Hypothalamus (tissue), 51 donors: ENCODE results near the gene STK11IP.
A peak's percentile ranks its signal among the peaks of the same experiment; 100 is the strongest.

ENCODE experiments used
- DNase-seq, 51 donors: peaks; one replicate each; lab custom pipeline; 2025; lab: John Stamatoyannopoulos, UW

STK11IP gene, protein sequence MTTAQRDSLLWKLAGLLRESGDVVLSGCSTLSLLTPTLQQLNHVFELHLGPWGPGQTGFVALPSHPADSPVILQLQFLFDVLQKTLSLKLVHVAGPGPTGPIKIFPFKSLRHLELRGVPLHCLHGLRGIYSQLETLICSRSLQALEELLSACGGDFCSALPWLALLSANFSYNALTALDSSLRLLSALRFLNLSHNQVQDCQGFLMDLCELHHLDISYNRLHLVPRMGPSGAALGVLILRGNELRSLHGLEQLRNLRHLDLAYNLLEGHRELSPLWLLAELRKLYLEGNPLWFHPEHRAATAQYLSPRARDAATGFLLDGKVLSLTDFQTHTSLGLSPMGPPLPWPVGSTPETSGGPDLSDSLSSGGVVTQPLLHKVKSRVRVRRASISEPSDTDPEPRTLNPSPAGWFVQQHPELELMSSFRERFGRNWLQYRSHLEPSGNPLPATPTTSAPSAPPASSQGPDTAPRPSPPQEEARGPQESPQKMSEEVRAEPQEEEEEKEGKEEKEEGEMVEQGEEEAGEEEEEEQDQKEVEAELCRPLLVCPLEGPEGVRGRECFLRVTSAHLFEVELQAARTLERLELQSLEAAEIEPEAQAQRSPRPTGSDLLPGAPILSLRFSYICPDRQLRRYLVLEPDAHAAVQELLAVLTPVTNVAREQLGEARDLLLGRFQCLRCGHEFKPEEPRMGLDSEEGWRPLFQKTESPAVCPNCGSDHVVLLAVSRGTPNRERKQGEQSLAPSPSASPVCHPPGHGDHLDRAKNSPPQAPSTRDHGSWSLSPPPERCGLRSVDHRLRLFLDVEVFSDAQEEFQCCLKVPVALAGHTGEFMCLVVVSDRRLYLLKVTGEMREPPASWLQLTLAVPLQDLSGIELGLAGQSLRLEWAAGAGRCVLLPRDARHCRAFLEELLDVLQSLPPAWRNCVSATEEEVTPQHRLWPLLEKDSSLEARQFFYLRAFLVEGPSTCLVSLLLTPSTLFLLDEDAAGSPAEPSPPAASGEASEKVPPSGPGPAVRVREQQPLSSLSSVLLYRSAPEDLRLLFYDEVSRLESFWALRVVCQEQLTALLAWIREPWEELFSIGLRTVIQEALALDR

DNA sequence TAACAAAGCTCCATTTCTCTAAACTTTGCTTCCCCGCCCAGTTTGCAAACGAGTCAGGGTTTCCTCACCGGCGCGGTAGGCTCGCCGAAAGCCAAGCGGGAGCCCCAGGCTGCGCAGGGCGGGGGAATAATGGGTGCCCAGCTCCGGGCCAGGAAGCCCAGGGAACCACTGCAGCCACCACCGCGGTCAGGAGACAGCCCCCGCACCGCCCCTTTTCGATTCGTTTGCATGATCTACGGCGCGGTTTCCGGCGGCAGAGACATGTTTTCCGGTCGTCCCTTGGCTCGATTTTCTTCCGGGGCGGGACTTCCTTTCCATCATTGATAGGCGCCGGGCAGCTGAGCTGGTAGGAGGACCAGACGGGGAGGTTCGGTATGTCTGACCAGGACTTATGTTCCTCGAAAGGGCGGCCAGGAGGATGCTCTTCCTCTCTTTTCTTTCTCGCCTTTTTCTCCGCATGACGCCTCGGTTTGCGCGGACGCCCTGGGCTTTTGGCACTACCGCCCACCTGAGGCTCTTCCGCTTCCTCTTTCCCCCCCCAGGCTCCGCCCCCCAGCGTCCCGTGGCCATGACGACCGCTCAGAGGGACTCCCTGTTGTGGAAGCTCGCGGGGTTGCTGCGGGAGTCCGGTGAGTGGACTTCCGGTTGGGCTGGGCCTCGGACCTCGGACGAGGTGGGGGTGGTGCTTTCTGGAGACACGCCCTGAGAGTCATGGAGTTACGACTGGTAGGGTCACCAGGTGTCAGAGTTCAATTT is at the start of gene STK11IP:
Gene STK11IP, plus strand, starts transcription at position 306 of the 756 bp plus-strand sequence. Its CDS starts 263 bp downstream, at position 569.
- DNase-seq: peak; percentile 79 to 99 (median 94)

- no peak for DNase-seq
Measured at GRCh38 chr2:219548990-219549389, 48.7 kb upstream of the STK11IP start.

GRCh38 chr2:219549619-219550018 is 48.0 kb upstream of the STK11IP start:
- DNase-seq: no peak

DNA sequence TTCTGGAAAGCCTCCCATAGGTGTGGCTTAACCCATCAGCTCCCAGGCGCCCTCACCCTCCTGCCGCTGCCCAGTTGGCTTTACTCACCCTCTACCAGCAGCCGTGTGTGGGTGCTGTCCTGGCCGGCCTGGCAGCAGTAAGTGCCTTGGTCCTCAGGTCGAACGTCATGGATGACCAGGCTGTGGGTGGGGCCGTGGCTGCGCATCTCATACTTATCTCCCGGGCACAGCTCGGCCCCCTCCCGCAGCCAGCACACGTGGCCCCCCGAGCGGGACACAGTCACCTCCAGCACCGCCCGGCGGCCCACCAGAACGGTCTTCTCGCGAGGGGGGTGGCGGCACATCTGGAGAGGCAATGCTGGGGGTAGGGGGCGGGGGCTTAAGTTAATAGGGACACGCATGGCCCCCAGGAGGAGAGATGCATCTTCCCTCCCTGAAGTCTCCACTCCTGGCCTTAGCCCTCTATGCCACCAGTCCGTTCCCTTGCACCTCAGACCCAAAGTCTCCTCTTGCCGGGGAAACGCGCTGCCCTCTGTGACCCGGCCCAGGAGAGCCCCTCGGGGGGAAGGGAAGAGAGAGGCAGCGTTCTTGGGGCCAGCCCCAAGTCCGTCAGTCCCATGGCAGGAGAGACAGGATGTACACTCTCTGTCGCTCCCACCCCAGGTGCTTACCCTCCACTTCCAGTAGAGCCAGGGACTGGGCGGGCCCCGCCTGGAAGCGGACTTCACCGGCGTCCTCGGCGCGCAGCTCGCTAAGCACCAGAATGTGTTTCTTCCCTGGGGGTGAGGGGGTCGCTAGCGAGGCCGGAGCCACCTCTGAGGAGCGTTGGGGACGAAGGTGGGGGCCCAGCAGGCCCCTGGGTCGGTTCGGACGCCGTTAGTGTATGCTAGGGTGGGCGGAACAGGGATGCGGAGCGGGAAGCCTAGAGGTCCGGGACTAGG is 45.9 kb upstream of the STK11IP start:
- DNase-seq: peak in 27 of 51 donors; percentile 5 to 53 (median 28)

- DNase-seq: peak in 50 of 51 donors; percentile 51 to 94 (median 80)
Measured at GRCh38 chr2:219552382-219553167, 45.1 kb upstream of the STK11IP start.

DNA sequence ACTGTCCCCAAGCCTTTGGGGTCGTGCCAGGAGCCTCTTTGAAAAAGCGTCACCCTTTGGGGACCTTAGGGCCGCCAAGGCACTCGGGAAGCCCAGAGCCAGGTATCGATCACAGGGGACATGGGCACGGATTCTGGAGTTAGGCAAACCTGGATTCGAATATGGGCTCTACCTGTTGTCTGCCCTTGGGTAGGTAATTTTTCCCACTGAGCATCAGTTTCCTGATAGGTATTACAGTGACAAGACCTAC is 44.6 kb upstream of the STK11IP start:
- DNase-seq: peak in 1 of 51 donors; percentile 26

DNA sequence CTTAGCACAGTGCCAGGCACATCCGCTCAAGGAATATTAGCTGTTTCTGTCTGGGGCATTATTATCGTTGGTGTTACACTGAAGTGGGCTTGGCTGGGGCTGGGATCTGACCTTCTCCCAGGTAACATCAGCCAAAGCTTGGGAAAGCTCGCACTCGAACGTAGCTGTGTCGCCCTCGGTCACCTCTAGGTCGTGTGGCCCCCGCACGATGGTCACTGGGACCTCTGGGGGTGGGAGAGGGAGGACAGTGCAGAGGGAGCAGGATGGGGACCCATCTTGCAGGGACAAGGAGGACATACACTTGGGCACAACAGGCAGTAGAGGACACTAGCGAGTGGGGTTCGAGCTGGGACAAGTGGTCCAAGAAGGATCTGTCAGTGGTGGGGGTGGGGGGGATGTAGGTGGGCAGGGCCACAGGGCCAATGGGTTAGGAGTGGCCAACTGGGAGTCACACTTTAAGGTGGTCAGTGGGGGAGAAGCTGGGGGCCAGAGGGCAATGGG is 44.1 kb upstream of the STK11IP start:
- DNase-seq: no peak

- DNase-seq: no peak
Measured at GRCh38 chr2:219554350-219554749, 43.3 kb upstream of the STK11IP start.

DNA sequence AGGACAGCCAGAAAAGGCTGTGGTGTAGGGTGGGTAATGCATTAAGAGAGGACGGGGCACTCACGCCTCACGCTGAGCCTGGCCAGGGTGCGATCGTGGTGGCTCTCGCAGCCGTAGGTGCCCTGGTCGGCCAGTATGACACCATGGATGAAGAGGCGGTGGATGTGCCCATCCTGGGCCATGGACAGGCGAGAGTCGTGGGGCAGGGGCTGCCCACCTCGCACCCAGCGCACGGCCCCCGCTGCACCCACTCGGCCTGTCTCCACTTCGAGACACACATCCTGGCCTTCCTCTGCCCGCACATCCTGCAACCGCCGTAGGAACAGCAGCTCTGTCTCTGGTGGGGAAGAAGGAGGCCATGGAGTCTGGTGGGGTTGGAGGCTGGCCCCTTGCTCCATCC is 41.7 kb upstream of the STK11IP start:
- no peak for DNase-seq

DNA sequence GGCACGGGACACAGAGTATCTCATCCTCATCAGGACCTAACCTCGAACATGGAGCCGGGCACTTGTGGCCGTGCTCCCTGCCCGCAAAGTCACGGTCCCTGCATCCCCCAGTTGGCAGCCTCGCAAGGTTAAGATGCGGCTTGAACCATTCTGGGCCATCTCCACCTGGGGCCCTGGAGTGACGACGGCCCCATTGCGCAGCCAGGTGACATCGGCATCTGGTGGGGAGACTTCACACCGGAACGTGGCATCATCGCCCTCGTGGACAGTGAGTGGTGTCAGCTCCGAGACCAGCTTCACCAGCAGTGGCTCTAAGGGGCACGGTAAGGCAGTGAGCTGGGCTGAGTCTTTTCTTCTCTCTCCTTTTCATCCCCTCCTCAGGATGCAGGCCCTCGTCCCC is 41.2 kb upstream of the STK11IP start:
- no peak for DNase-seq

- DNase-seq: no peak
Measured at GRCh38 chr2:219557320-219557719, 40.3 kb upstream of the STK11IP start.

GRCh38 chr2:219557791-219558785 is 39.6 kb upstream of the STK11IP start:
- no peak for DNase-seq

GRCh38 chr2:219559156-219559915 is 38.3 kb upstream of the STK11IP start:
- DNase-seq: no peak

DNA sequence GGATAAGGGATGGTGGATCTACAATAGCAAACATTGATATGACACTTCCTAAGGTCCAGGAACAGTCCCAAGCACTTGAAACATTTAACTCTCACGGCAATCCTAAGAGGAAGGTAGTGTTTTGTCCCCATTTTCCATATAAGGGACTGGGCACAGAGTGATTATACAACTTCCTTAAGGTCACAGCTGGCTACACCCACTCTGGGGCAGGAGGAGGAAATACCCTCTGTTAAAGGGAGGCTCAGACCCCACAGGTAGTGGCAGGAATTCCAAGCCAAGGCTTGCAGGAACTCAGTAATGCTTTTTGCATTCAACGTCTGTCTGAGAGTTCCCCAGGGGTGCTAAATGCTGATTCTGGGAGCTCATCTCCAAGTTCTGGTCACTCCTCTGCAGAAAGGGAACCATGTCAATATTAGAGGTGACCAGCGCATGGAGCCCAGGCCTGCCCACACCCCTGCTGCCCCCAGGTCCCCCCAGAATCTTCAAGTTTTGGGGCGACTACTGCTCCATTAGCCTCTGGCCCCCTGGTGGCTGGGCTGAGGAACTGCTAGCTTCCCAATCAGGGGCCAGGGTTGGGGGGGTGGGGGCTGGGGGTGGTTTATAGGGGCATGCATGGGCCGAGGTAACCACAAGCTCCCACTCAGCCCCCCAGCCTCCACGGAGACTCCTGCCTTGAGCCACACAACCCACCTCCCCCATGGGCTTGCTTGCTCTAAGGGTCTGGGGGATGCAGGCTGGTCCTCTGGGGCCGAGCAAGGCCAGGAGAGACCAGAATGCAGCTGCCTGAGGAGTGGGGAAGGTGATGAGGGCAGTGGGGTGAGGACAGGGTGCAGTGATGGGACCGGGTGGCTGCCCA is 37.4 kb upstream of the STK11IP start:
- DNase-seq: no peak

DNA sequence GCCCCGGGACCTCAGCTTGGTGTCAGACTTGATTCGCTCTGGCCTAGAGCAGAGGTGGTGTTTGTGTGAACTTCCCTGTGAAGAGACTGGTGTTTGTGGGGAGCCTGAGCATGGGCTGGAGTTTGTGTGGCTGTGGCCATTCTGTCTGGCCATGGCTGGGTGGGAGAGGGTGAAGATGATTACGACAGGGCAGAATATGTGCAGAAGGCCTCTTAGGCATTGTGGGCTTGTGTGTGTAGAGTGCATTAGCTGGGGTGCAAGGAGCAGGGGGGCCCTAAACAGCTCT is 36.8 kb upstream of the STK11IP start:
- DNase-seq: no peak
